Measurements from ENCODE around the gene ZFAND3.
"Not testable (repeated sequence)": the region's sequence is repeated elsewhere in the genome, so short reads cannot be mapped to it uniquely, and the experiment has no call there.

Gene ZFAND3

GRCh38 chr6:37988127-37988526 lies 168.6 kb downstream of the ZFAND3 start:
- no peak overlapping the region for H3K4me3 ChIP-seq (ENCODE audit: low read depth, low read length)
- DNase-seq (ENCODE audit: low read depth): peak; percentile 70
- no peak for TF ChIP-seq CTCF (conservative IDR thresholded peaks at IDR 0.05; ENCODE audit: low read depth, low read length)

DNA sequence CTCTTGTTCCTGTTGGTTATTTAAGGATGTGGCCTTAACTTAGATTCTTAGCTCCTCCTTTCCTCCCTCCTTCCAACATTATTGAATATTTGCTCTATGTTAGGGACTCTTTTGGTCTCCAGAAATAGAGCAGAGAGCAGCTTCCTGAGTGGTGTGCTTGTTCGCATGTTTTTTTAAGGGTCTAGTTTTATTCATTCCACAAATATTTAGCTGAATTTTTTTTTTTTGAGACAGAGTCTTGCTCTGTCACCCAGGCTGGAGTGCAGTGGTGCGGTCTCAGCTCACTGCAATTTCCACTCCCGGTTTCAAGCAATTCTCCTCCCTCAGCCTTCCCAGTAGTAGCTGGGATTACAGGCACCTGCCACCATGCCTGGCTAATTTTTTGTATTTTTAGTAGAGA lies 169.2 kb downstream of the ZFAND3 start:
- TF ChIP-seq CTCF (conservative IDR thresholded peaks at IDR 0.05; ENCODE audit: low read depth, low read length): no peak
- DNase-seq (ENCODE audit: low read depth): peak; percentile 31
- no peak overlapping the region for H3K4me3 ChIP-seq (ENCODE audit: low read depth, low read length)

- peak; percentile 90 for DNase-seq (ENCODE audit: low read depth)
- no peak for TF ChIP-seq CTCF (conservative IDR thresholded peaks at IDR 0.05; ENCODE audit: low read depth, low read length)
- no peak overlapping the region for H3K4me3 ChIP-seq (ENCODE audit: low read depth, low read length)
Observed at GRCh38 chr6:37990762-37991525, 171.4 kb downstream of the ZFAND3 start.

- no peak for DNase-seq (ENCODE audit: low read depth)
- TF ChIP-seq CTCF (conservative IDR thresholded peaks at IDR 0.05; ENCODE audit: low read depth, low read length): no peak
- H3K4me3 ChIP-seq (ENCODE audit: low read depth, low read length): no peak overlapping the region
Observed at GRCh38 chr6:37992749-37993148, 173.2 kb downstream of the ZFAND3 start.

DNA sequence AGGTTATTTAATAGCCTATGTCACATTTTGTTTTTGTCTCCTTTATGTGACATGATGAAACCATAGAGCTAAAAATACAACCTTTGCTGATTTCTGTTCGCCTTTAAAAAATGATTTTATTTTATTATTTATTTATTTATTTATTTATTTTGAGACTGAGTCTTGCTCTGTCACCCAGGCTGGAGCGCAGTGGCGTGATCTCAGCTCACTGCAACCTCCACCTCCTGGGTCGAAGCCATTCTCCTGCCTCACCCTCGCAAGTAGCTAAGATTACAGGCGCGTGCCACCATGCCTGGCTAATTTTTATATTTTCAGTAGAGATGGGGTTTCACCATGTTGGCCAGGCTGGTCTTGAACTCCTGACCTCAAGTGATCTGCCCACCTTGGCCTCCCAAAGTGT lies 173.7 kb downstream of the ZFAND3 start:
- H3K4me3 ChIP-seq (ENCODE audit: low read depth, low read length); DNase-seq (ENCODE audit: low read depth): not testable (repeated sequence)

GRCh38 chr6:37993596-37993995 lies 174.1 kb downstream of the ZFAND3 start:
- no peak for TF ChIP-seq CTCF (conservative IDR thresholded peaks at IDR 0.05; ENCODE audit: low read depth, low read length)
- H3K4me3 ChIP-seq (ENCODE audit: low read depth, low read length): no peak overlapping the region
- no peak for DNase-seq (ENCODE audit: low read depth)

- TF ChIP-seq CTCF (conservative IDR thresholded peaks at IDR 0.05; ENCODE audit: low read depth, low read length): no peak
- DNase-seq (ENCODE audit: low read depth): peak; percentile 53
- H3K4me3 ChIP-seq (ENCODE audit: low read depth, low read length): no peak overlapping the region
Observed at GRCh38 chr6:37994223-37994622, 174.7 kb downstream of the ZFAND3 start.

Data from choroid plexus epithelial cell (primary cell).